GM21447 (cell line): Measurements from ENCODE around the gene TRRAP.
"Not testable (repeated sequence)": the region's sequence is repeated elsewhere in the genome, so short reads cannot be mapped to it uniquely, and the experiment has no call there.

ENCODE experiments used
- ATAC-seq: cut with Tn5 transposase; IDR thresholded peaks from one replicate; pipeline ENCODE4 v1.9.1; 2021; ENCODE audit not compliant: unreplicated experiment

Gene TRRAP

GRCh38 chr7:99046262-99046661 is 167.9 kb downstream of the TRRAP start:
- ATAC-seq: not testable (repeated sequence)

GRCh38 chr7:99046722-99047121 is 168.4 kb downstream of the TRRAP start:
- ATAC-seq: no peak

GRCh38 chr7:99047526-99048077 is 169.3 kb downstream of the TRRAP start:
- ATAC-seq: no peak

GRCh38 chr7:99050971-99051370 is 172.6 kb downstream of the TRRAP start:
- ATAC-seq: no peak

GRCh38 chr7:99054781-99055180 is 176.4 kb downstream of the TRRAP start:
- no peak for ATAC-seq

- no peak for ATAC-seq
Observed at GRCh38 chr7:99061001-99061776, 182.9 kb downstream of the TRRAP start.
